Epithelial cell of esophagus (primary cell): ENCODE results near the gene GAST.
A peak's percentile ranks its signal among the peaks of the same experiment; 100 is the strongest.

Experiments
- DNase-seq: peaks from one replicate; pipeline ENCODE4 v3.0.0; 2010; ENCODE audit warnings: low read depth
- H3K4me3 ChIP-seq: 2 replicates; pipeline ENCODE4 v1.5.1; 2011; ENCODE audit warnings: mild to moderate bottlenecking, low read length, control low read depth
- CTCF ChIP-seq: IDR thresholded peaks from 2 replicates; pipeline ENCODE4 v1.5.1; 2011; ENCODE audit warnings: low read depth, mild to moderate bottlenecking, low read length, control low read depth, inconsistent platforms; ENCODE audit not compliant: insufficient read depth; ENCODE audit errors: missing control alignments

GAST gene

GRCh38 chr17:41733348-41734138, 21.4 kb downstream of the GAST start:
- no peak for DNase-seq
- H3K4me3 ChIP-seq = peak overlapping the region; percentile 56
- TF ChIP-seq CTCF = no peak

GRCh38 chr17:41734139-41734948, 22.2 kb downstream of the GAST start, which contains the start of gene HAP1:
TSS of gene HAP1 (minus strand) at chr17:41734643. CDS start at chr17:41734634, 9 bp downstream.
- peak within 1 kb of the TSS; percentile 56 for H3K4me3 ChIP-seq
- no peak for TF ChIP-seq CTCF
- peak; percentile 50 for DNase-seq

GRCh38 chr17:41734949-41735313, 22.8 kb downstream of the GAST start:
- DNase-seq = no peak
- H3K4me3 ChIP-seq = peak overlapping the region; percentile 56
- TF ChIP-seq CTCF = no peak

GRCh38 chr17:41735744-41736143, 23.6 kb downstream of the GAST start:
- TF ChIP-seq CTCF = no peak
- H3K4me3 ChIP-seq = no peak overlapping the region
- DNase-seq = no peak

- no peak overlapping the region for H3K4me3 ChIP-seq
- TF ChIP-seq CTCF = no peak
- no peak for DNase-seq
Measured at GRCh38 chr17:41736983-41737679, 25.0 kb downstream of the GAST start.

GRCh38 chr17:41737680-41738023, 25.5 kb downstream of the GAST start:
- no peak overlapping the region for H3K4me3 ChIP-seq
- no peak for TF ChIP-seq CTCF
- no peak for DNase-seq
